K562 (cell line): ENCODE data around the gene SYMPK. TPM values are rescaled to one million over a fixed set of nuclear protein-coding genes. Genes with fewer than 3 reads are reported as not detected.

Experiments
- BCLAF1 ChIP-seq, 2 experiments: fragments of 450-650 bp in 1 of 2; IDR thresholded peaks; 2 replicates each; pipeline ENCODE4 v1.6.1; 2011 to 2017; ENCODE audit warnings: low read depth in 2 of 2, antibody characterized with exemption in 1 of 2, borderline replicate concordance in 1 of 2, low read length in 1 of 2, mild to moderate bottlenecking in 1 of 2, mixed read lengths in 1 of 2; ENCODE audit not compliant: control insufficient read depth in 1 of 2
- HMG20B ChIP-seq: fragments of 250-450 bp; sonication (Bioruptor Pico); IDR thresholded peaks from 2 replicates; pipeline ENCODE4 v1.5.0; 2021; ENCODE audit warnings: mild to moderate bottlenecking
- IFI16 ChIP-seq: fragments of 250-450 bp; sonication (Bioruptor Pico); IDR thresholded peaks from 2 replicates; pipeline ENCODE4 v2.1.2; 2022; ENCODE audit warnings: mild to moderate bottlenecking, inconsistent platforms
- KAT2B ChIP-seq: IDR thresholded peaks from one replicate; pipeline ENCODE4 v1.6.1; 2012; ENCODE audit warnings: low read depth, mild to moderate bottlenecking, control low read depth, inconsistent platforms, low read length, moderate library complexity
- MCM3 ChIP-seq: fragments of 450-650 bp; IDR thresholded peaks from 2 replicates; pipeline ENCODE4 v1.6.1; 2016
- NR2F6 ChIP-seq: fragments of 450-650 bp; formaldehyde crosslinking; IDR thresholded peaks from 2 replicates; pipeline ENCODE4 v1.4.0; 2020; ENCODE audit warnings: mild to moderate bottlenecking
- TCF7L2 ChIP-seq: fragments of 150-350 bp; IDR thresholded peaks from 2 replicates; pipeline ENCODE4 v1.6.1; 2016; ENCODE audit warnings: low read depth, mild to moderate bottlenecking, low read length, moderate library complexity
- TCFL5 ChIP-seq: fragments of 250-450 bp; sonication (Bioruptor Pico); conservative IDR thresholded peaks from 2 replicates; pipeline ENCODE4 v1.6.1; 2021; ENCODE audit warnings: mild to moderate bottlenecking, moderate library complexity, matching md5 sums
- polyA plus RNA-seq, 8 experiments: library from polyadenylated mRNA; depleted of rRNA in 4 of 8; stranded (reverse) in 5 of 8; unstranded in 3 of 8; fragments of >200 nt; fragmentation: Nextera tagmentation in 2 of 8; fragmentation: Illumina TruSeq in 1 of 8; extraction: Ambion mirVana in 2 of 8; extraction: Trizol in 1 of 8; gene quantifications; 2 replicates each; pipeline versions ENCODE4 v1.2.1 to v1.2.3, GENCODE V29; 2011 to 2014; ENCODE audit warnings: inconsistent platforms in 1 of 8, missing spikeins in 1 of 8
- total RNA-seq, 7 experiments: library from RNA; depleted of rRNA in 6 of 7; stranded (reverse); fragments of >200 nt in 6 of 7; fragmentation: Illumina TruSeq in 2 of 7; extraction: Trizol in 2 of 7; gene quantifications; 2 replicates each; pipeline versions ENCODE4 v1.2.1 to v1.2.3, GENCODE V29; 2011 to 2021; ENCODE audit warnings: low replicate concordance in 1 of 7
- TF ChIP-seq, protein P1 (sequence below): fragments of 250-450 bp; sonication (Bioruptor Pico); IDR thresholded peaks from 2 replicates; pipeline ENCODE4 v1.5.0; 2021; ENCODE audit warnings: mild to moderate bottlenecking, moderate library complexity
- TF ChIP-seq, protein P2 (sequence below): sonication (generic); formaldehyde crosslinking; IDR thresholded peaks from 2 replicates; pipeline ENCODE4 v1.8.0; 2022; ENCODE audit warnings: mild to moderate bottlenecking, missing genetic modification reagents
- TF ChIP-seq, protein P3 (sequence below): fragments of 250-450 bp; sonication (Bioruptor Pico); IDR thresholded peaks from 2 replicates; pipeline ENCODE4 v1.8.0; 2021; ENCODE audit warnings: moderate library complexity, mild to moderate bottlenecking, inconsistent platforms

SYMPK gene
- total and polyA plus RNA-seq, 9 of the 15 experiments (the other 6 are each of a cell fraction or from before 2014, with no cell fraction given): 0.73 to 95.5 (median 58.4) TPM

GRCh38 chr19:45814166-45814780 lies 48.7 kb downstream of the SYMPK start (continued):
- TF ChIP-seq, protein P1, sequence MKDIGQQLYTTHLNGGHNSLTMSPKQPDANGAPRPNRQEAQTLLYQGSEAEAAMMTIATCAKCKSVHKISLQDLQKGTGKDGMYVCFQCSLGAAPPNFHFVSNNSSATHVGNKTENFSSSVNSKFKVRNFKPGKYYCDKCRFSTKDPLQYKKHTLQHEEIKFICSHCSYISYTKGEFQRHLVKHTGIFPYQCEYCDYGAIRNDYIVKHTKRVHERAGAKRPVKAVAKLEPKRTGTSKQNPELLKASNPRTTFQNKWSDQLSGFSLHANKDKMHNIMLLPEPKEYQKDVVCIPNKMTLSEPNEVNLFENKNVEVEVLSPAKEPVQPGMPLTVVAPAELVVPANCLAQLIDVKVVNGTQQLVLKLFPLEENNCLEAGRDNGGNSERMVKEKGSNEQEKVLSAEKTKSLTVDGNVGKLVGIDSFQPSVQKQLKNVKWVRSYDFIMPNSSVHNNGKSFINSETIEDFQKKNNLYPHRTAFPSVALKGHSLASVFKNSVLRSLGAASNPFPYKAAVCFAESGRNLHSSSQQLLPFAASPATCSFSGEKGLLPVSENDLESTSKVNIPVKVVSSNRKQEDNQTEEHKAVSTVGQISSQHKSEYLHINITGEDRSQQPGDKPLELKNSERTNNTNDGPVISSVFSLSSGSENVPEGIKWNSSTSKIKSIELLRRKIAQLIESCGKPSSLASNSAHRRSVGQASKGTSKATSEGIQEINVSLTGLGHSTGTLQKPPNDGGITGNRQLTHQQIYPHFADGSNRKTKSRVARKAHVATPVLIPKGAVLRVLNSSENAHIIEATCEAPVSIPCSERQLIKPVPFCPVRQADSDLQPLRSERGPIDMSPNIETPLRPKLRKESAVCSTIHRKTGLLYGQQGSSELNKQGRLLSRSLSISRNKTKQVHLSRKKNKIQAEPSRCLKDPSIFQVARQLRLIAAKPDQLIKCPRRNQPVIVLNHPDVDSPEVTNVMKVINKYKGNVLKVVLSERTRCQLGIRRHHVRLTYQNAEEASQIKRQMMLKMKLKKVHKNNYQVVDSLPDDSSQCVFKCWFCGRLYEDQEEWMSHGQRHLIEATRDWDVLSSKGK (CRISPR knock-in tag): no peak
- TF ChIP-seq, protein P2, sequence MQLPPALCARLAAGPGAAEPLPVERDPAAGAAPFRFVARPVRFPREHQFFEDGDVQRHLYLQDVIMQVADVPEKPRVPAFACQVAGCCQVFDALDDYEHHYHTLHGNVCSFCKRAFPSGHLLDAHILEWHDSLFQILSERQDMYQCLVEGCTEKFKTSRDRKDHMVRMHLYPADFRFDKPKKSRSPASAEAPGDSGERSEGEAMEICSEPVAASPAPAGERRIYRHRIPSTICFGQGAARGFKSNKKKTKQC: no peak
- TF ChIP-seq MCM3 (no peak), IFI16 (no peak), KAT2B (no peak), BCLAF1 (IDR thresholded peaks at IDR 0.05; ENCODE audit: borderline replicate concordance in 1 of 2, control insufficient read depth in 1 of 2, low read depth in 2 of 2, low read length in 1 of 2) (no peak), NR2F6 (CRISPR knock-in tag) (no peak), TCF7L2 (no peak), HMG20B (CRISPR knock-in tag) (no peak), TCFL5 (CRISPR knock-in tag) (no peak)
- TF ChIP-seq, protein P3, sequence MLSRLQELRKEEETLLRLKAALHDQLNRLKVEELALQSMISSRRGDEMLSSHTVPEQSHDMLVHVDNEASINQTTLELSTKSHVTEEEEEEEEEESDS (CRISPR knock-in tag): no peak
- TF ChIP-seq, all 486 proteins: peak for 0
